Adrenal gland (tissue), 12 donors: Measurements from ENCODE around the gene ZIC4. TPM values are rescaled to one million over a fixed set of nuclear protein-coding genes. Genes with fewer than 3 reads are reported as not detected.

Source experiments
- DNase-seq, 7 donors: peaks; one replicate each; pipeline ENCODE4 v3.0.0-alpha.2; 2019 to 2020
- H3K27ac ChIP-seq, 5 donors: fragments of 200-600 bp; sonication (generic) in 4 of 5; 1 replicate in 3 of 5; 2 replicates in 2 of 5; pipeline versions ENCODE4 v1.5.1 to v1.8.0; 2016 to 2020; ENCODE audit warnings: mild to moderate bottlenecking in 1 of 5
- H3K27me3 ChIP-seq: fragments of 200-600 bp; 2 replicates; pipeline ENCODE4 v1.8.0; 2021
- H3K36me3 ChIP-seq, 2 donors: fragments of 200-600 bp; replicated peaks in 1 of 2; 1 replicate in 1 of 2; 2 replicates in 1 of 2; pipeline versions ENCODE4 v1.5.1 to v1.8.0; 2018 to 2022
- H3K4me1 ChIP-seq, 2 donors: fragments of 200-600 bp; replicated peaks in 1 of 2; 1 replicate in 1 of 2; 2 replicates in 1 of 2; pipeline versions ENCODE4 v1.5.1 to v1.8.0; 2018 to 2021
- H3K4me3 ChIP-seq, 4 donors: fragments of 200-600 bp; sonication (generic) in 3 of 4; one replicate each; pipeline ENCODE4 v1.5.1; 2016 to 2018
- H3K9me3 ChIP-seq, 3 donors: fragments of 200-600 bp; sonication (generic) in 1 of 3; replicated peaks in 1 of 3; 1 replicate in 2 of 3; 2 replicates in 1 of 3; pipeline versions ENCODE4 v1.5.1 to v1.8.0; 2016 to 2021
- POLR2A ChIP-seq, 2 donors: fragments of 450-650 bp; IDR thresholded peaks; one replicate each; pipeline ENCODE4 v1.6.1; 2017; ENCODE audit warnings: antibody characterized with exemption in 2 of 2, mild to moderate bottlenecking in 2 of 2, moderate library complexity in 1 of 2
- WGBS, 4 donors: extraction: QIAGEN DNeasy Blood & Tissue Kit in 2 of 4; methylation state at CpG; one replicate each; pipeline versions ENCODE4 v1.1.5 to v1.1.7; 2013 to 2017; 5-methylcytosine and 5-hydroxymethylcytosine counted together
- intact Hi-C, 2 donors: fragments of 100-400 bp; cut with DNase I; formaldehyde crosslinking; loops; one replicate each; pipeline versions ENCODE4 v1.14.1 to v1.15.0; 2022 to 2023
- polyA plus RNA-seq, 3 donors: library from polyadenylated mRNA; stranded (reverse); fragments of 200-250 nt in 2 of 3; fragments of 350-450 nt in 1 of 3; fragmentation: Illumina TruSeq in 1 of 3; extraction: RNeasy Lipid Tissue Mini Kit (QIAGEN cat#74804) in 1 of 3; gene quantifications; one replicate each; pipeline ENCODE4 v1.2.3, GENCODE V29; 2013 to 2014
- total RNA-seq, 9 donors: library from RNA; depleted of rRNA in 4 of 9; stranded (reverse); fragments of >200 nt in 4 of 9; fragments of 120-200 nt in 1 of 9; fragmentation: NEBNext Ultra II Directional in 1 of 9; extraction: Animal tissue kit (Norgen Biotek cat#: 25700) in 1 of 9; gene quantifications; one replicate each; pipeline versions ENCODE4 v1.1.0 to v1.2.4, GENCODE V29; 2013 to 2023
- TF ChIP-seq, protein P1 (sequence below), 6 experiments: fragments of 450-650 bp in 4 of 6; fragments of 200-600 bp in 2 of 6; sonication (generic) in 1 of 6; IDR thresholded peaks; 1 replicate in 5 of 6; 2 replicates in 1 of 6; pipeline versions ENCODE4 v1.5.1 to v1.8.0; 2016 to 2021; ENCODE audit warnings: antibody characterized with exemption in 6 of 6, mild to moderate bottlenecking in 2 of 6, moderate library complexity in 1 of 6
- donor health status: healthy with polysubstance abuse.
- donor health status: Bipolar disorder and iron deficiency.
- donor health status: DM: yes; HTN: yes; CAD: no.
- donor health status: DM: no; HTN: no; CAD: no.
- donor health status: DM: no; HTN: no; CAD: no.
- donor health status: DM: yes; HTN: yes; CAD: no.

The ZIC4 gene
- total and polyA plus RNA-seq, 12 donors = 0.07 TPM; not detected in 11

DNA sequence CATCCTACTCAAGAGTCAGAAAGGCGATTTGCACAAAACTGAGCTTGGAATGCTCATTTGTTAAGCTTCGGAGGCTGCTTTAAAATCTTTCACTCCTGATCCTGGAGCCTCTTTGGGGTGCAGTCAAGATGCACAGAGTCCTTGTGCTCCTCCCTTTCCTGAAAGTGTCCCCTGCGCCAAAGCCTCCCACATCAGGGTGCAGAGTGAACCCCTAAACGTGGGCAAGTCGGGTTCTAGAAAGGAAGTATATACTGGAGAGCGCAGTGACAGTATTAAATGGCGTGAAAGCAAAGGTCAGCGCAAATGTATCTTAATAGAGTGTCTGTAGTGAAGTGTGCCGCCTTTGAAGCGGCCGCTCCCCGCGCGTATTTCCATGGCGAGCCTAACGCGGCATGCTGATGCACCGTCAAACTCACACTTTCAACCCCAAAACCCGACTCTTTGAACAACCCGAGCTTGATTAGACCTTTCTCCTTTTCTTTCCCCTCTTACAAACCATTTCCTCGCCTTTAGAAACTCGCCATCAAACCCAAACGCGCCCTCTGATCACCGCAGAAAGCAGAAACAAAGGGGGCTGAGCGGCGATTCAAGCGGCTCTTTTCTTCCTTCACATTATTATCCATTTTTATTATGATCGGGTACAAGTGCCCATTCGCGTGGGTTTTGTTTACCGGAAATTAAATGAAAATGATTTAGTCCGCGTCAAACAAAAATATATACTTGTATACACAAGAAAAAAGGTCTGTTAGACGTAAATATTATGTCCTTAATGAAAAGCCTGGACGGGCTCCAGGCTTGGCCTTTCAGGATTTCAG lies 18.3 kb downstream of the ZIC4 start:
- peaks cover 89% of the 10 kb centered on the region for H3K27me3 ChIP-seq
- intact Hi-C loops = no loop called here
- no peak for TF ChIP-seq POLR2A (IDR thresholded peaks at IDR 0.05)
- TF ChIP-seq, protein P1, sequence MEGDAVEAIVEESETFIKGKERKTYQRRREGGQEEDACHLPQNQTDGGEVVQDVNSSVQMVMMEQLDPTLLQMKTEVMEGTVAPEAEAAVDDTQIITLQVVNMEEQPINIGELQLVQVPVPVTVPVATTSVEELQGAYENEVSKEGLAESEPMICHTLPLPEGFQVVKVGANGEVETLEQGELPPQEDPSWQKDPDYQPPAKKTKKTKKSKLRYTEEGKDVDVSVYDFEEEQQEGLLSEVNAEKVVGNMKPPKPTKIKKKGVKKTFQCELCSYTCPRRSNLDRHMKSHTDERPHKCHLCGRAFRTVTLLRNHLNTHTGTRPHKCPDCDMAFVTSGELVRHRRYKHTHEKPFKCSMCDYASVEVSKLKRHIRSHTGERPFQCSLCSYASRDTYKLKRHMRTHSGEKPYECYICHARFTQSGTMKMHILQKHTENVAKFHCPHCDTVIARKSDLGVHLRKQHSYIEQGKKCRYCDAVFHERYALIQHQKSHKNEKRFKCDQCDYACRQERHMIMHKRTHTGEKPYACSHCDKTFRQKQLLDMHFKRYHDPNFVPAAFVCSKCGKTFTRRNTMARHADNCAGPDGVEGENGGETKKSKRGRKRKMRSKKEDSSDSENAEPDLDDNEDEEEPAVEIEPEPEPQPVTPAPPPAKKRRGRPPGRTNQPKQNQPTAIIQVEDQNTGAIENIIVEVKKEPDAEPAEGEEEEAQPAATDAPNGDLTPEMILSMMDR (IDR thresholded peaks at IDR 0.05) = no peak

DNA sequence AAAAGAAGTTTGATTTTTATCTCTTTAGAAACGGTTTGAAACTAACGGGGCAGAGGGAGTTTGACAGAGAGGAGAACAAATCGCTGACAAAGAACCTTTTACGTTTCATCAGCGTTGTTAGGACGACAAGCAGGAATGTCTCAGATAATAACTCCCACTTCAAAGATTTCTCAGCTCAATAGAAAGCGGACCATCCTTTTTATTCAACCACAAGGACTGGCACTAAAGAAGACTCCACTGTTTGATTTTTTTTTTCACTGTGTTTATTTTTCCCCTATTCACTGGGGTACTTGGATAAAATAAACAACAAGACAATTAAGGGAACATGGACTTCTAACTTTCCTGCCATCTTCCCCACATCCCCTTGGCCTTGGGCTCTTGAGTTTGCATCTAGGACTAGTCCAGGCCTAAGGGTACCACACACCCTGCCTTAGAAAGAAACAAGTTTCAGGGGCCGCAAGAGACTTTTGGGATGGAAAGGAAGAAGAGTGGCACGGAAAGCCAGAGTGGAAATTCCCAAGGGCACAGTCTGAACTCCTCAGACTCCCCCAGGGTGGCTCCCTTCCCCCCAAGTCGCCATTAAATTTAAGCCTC lies 19.0 kb downstream of the ZIC4 start:
- Histone ChIP-seq H3K27me3 (peaks cover 83% of the 10 kb centered on the region), H3K4me1 (no peaks in the 10 kb centered on the region), H3K9me3 (no peaks in the 10 kb centered on the region), H3K36me3 (no peaks in the 10 kb centered on the region), H3K27ac (no peak overlapping the region), H3K4me3 (no peak overlapping the region)
- intact Hi-C loops = no loop called here
- no peak for TF ChIP-seq POLR2A (IDR thresholded peaks at IDR 0.05)
- TF ChIP-seq, protein P1 (IDR thresholded peaks at IDR 0.05) = no peak
- no peak for DNase-seq
- WGBS, 4 donors = 8 to 11% (median 9%) methylated on average over 10 of the region's 10 CpGs

More for the DNA sequence above, 18.3 kb downstream of the ZIC4 start:
- 6 to 9% (median 7%) methylated on average over 35 to 36 of the region's 36 CpGs for WGBS, 4 donors
- H3K4me1 ChIP-seq = no peaks in the 10 kb centered on the region
- no peak overlapping the region for H3K27ac ChIP-seq
- no peak for DNase-seq
- no peak overlapping the region for H3K4me3 ChIP-seq
- no peaks in the 10 kb centered on the region for H3K9me3 ChIP-seq
- no peaks in the 10 kb centered on the region for H3K36me3 ChIP-seq

DNA sequence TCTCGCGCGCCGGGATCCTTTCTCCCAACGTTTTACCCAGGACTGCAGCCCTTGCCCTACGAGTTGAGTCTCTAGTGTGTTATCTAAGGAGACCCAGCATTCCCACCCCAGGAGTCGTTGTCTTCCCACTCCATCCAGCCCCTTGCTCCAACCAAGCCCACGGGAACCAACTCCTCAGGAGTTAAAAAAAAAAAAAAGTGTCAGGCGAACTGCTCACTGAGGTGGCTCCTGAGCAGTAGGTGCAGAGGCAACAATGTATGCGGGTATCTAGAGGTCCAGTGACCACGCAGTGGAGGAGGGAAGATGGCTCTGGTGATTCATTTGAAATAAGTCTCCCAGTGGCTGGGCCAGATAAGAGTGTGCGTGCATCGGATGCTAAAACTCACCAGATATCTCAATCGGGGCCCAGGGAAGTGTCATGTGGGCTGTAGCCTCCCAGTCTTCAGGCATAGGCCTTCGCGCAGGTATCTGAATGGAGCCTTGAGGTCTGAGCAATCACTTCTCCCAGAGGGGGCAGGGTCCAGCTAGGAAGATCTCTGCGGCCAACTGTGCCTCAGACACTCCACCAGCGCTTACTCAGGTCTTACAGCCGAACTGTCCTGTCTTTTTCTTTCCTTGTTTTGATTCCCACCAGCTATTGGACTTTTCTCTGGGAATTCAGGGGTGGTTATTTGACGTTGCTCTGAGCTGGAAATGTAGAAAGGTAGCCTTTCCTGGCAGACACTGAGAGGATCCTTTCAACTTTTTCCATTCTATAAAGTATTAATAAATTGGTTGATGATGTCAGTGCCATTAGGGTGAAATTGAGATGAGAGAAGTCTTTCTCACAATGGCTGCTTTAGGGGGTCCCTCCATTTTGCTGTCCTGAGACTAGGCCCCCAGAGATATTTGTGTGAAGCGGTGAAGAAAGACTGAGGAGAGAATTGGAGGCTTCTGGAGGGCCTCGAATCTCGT lies 21.0 kb downstream of the ZIC4 start:
- H3K9me3 ChIP-seq = no peaks in the 10 kb centered on the region
- H3K4me1 ChIP-seq = no peaks in the 10 kb centered on the region
- peaks cover 80% of the 10 kb centered on the region for H3K27me3 ChIP-seq
- WGBS, 4 donors = 10 to 16% (median 12%) methylated on average over 21 to 23 of the region's 23 CpGs
- TF ChIP-seq, protein P1 (IDR thresholded peaks at IDR 0.05) = no peak
- TF ChIP-seq POLR2A (IDR thresholded peaks at IDR 0.05) = no peak
- H3K36me3 ChIP-seq = no peaks in the 10 kb centered on the region
- H3K4me3 ChIP-seq = no peak overlapping the region
- no peak overlapping the region for H3K27ac ChIP-seq
- intact Hi-C loops = no loop called here
- DNase-seq = no peak
